ENCODE measurements around the gene RBP2.

DNA sequence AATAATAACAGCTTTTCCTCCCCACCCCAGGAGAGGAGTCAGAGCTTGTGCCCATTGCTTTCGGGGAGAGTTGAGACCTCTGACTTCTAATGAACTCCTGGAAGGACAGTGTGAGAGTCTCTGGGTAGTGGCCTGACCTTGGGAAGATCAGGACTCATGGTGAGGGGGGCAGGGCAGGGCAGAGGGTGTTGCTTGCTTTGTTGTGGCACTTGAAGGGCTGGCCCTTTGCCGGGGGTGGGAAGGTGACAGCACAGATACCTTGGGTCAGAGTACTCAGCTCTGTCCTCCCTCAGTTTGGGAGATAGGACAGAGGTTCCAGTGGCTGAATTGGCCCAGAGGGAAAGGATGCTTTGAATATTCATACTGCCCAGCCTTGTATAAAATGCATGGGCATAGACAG is 15.8 kb downstream of the RBP2 start:
- TF ChIP-seq CTCF (IDR thresholded peaks at IDR 0.05; ENCODE audit: low read length) (no peak), EZH2phosphoT487 (IDR thresholded peaks at IDR 0.05; ENCODE audit: low read length) (no peak), EZH2 (optimal IDR thresholded peaks at IDR 0.05; ENCODE audit: low read depth, low read length) (no peak)

All from MM.1S (cell line).